ENCODE measurements around the gene SIM2. TPM values are rescaled to one million over a fixed set of nuclear protein-coding genes. Genes with fewer than 3 reads are reported as not detected.
A peak's percentile ranks its signal among the peaks of the same experiment; 100 is the strongest.

The SIM2 gene
- total and polyA plus RNA-seq, 9 donors: 4.7 to 13.3 (median 11.6) TPM

DNA sequence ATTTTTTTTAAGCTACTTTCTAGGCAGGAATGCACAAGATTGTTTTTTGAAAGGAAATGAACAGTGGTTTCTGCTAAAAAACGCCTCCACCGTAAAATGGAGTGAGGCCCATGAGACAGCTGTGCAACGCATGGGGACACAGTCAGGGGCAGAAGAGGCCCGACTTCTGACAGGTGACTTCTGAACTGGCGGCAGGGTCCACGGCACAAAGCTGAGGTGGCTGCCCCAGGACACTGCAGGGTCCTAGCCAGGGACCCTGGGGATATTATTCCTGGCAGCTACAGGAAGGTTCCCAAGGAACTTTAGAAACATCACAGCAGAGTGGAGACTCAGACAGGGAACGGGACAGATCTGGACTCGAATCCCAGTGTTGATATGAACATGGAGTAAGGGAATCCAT, 75.1 kb downstream of the SIM2 start:
- Histone ChIP-seq H3K36me3 (ENCODE audit: control insufficient read depth, insufficient read depth, low read length) (no peaks in the 10 kb centered on the region), H3K27ac (ENCODE audit: low read length) (no peak overlapping the region), H3K9me3 (replicated peaks; ENCODE audit: control insufficient read depth, low read depth, low read length) (no peaks in the 10 kb centered on the region), H3K4me1 (ENCODE audit: control insufficient read depth, insufficient read depth, low read length) (peaks cover 14% of the 10 kb centered on the region), H3K27me3 (ENCODE audit: control insufficient read depth, insufficient read depth, low read length) (no peaks in the 10 kb centered on the region), H3K4me3 (ENCODE audit: low read length) (no peak overlapping the region)
- no peak for DNase-seq
- WGBS (ENCODE audit: insufficient coverage): 28% methylated on average over 6 of the region's 8 CpGs

DNA sequence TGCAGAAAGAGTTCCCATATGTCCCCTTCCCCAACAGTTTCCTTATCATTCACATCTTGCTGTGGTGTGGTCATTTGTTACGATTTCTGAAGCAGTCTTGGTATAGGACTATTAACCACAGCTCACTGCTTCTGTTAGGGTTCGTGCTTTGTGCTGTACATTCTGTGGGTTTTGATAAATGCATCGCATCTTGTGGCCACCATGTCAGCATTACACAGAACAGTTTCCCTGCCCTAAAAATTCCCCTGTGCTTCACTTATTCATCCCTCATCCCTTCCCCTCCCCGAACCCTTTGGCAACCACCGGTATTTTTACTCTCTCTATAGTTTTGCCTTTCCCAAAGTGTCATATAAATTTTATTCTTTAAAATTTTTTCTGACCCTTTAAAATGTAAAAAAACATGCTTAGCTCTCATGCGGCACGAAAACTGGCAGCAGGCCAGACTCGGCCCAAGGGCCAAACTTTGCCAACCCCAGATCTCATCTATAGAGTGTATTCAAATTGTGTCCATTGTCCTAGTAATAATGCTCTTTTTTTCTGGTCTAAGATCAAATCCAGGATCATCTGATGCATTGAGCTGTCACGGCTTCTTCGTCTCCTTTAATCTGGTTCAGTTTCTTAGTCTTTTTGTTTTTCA, 78.2 kb downstream of the SIM2 start:
- Histone ChIP-seq H3K27ac (ENCODE audit: low read length) (no peak overlapping the region), H3K9me3 (replicated peaks; ENCODE audit: control insufficient read depth, low read depth, low read length) (no peaks in the 10 kb centered on the region), H3K27me3 (ENCODE audit: control insufficient read depth, insufficient read depth, low read length) (no peaks in the 10 kb centered on the region), H3K4me3 (ENCODE audit: low read length) (no peak overlapping the region), H3K36me3 (ENCODE audit: control insufficient read depth, insufficient read depth, low read length) (no peaks in the 10 kb centered on the region), H3K4me1 (ENCODE audit: control insufficient read depth, insufficient read depth, low read length) (peaks cover 12% of the 10 kb centered on the region)
- WGBS (ENCODE audit: insufficient coverage): 88% methylated on average over 3 of the region's 10 CpGs
- DNase-seq: no peak

DNA sequence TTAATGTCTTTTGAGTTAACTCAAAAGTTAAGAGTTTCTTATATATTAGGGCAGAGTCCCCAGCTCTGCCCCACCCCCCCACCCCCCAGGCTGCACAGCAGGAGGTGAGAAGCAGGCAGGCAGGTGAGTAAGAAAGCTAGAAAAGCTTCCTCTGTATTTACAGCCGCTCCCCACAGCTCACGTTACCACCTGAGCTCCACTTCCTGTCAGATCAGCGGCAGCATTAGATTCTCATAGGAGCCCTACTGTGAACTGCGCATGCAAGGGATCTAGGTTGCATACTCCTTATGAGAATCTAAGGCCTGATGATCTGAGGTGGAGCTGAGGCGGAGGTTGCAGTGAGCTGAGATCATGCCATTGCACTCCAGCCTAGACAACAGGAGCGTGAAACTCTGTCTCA, 81.9 kb downstream of the SIM2 start:
- H3K27me3 ChIP-seq (ENCODE audit: control insufficient read depth, insufficient read depth, low read length): no peaks in the 10 kb centered on the region
- no peaks in the 10 kb centered on the region for H3K36me3 ChIP-seq (ENCODE audit: control insufficient read depth, insufficient read depth, low read length)
- no peaks in the 10 kb centered on the region for H3K4me1 ChIP-seq (ENCODE audit: control insufficient read depth, insufficient read depth, low read length)
- no peak for DNase-seq
- H3K9me3 ChIP-seq (replicated peaks; ENCODE audit: control insufficient read depth, low read depth, low read length): no peaks in the 10 kb centered on the region
- no peak overlapping the region for H3K4me3 ChIP-seq (ENCODE audit: low read length)
- no peak overlapping the region for H3K27ac ChIP-seq (ENCODE audit: low read length)
- no CpG with 5 or more reads among the region's 6 CpGs for WGBS (ENCODE audit: insufficient coverage)

DNA sequence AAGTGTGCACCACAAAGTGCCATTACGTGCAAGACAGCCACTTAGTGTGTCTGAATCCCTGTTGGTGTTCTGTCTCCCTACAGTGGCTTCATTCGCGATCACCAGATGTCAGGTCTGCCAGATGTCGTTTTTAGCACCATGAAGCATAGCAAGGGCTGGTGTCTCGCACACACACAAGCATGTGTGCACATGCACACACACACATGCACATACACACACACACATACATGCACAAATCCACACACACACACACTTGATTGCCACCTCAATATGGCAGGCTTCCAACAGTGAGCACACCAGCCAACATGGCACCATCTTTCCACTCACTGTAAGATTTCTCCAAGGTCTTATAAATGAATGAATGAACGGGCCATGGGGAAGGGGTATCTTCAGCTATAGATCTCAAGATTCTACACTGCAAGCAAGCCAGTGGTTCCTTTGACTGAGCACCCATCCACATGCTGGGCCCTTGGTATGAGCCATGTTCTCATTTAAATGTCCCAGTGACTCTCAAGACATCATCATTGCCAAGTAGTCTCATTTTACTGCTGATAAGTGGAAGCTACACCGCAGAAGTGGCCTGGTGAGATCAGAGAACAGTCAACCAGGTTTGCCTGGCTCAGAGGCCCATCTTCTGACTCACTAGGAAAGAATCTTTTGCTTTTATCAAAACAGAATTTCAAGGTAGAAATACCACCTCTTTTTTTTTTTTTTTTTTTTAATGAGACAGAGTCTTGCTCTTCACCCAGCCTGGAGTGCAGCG, 84.9 kb downstream of the SIM2 start:
- 90% methylated on average over 5 of the region's 8 CpGs for WGBS (ENCODE audit: insufficient coverage)
- H3K27ac ChIP-seq (ENCODE audit: low read length): no peak overlapping the region
- no peaks in the 10 kb centered on the region for H3K4me1 ChIP-seq (ENCODE audit: control insufficient read depth, insufficient read depth, low read length)
- H3K9me3 ChIP-seq (replicated peaks; ENCODE audit: control insufficient read depth, low read depth, low read length): no peaks in the 10 kb centered on the region
- DNase-seq: no peak
- H3K27me3 ChIP-seq (ENCODE audit: control insufficient read depth, insufficient read depth, low read length): no peaks in the 10 kb centered on the region
- H3K36me3 ChIP-seq (ENCODE audit: control insufficient read depth, insufficient read depth, low read length): no peaks in the 10 kb centered on the region
- H3K4me3 ChIP-seq (ENCODE audit: low read length): no peak overlapping the region

DNA sequence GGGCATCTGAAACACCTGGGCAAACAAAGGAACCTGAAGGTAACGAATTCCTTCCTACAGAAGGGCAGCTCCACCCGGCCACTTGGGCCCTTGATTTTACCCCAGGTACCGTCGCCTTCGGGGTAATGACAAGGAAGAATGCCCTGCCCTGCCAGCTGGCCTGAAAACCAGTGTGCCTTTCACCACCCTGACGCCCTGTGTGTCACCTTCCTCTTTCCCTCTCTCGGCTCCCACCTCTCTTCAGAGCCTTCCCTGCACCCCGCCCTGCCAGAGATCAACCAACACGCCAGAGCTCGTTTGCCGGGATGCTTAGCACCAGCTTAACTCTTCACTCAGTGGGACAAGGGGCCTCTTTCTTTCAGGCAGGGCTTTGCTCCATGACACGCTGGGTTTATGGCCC, 86.0 kb downstream of the SIM2 start:
- H3K27ac ChIP-seq (ENCODE audit: low read length): no peak overlapping the region
- DNase-seq: no peak

DNA sequence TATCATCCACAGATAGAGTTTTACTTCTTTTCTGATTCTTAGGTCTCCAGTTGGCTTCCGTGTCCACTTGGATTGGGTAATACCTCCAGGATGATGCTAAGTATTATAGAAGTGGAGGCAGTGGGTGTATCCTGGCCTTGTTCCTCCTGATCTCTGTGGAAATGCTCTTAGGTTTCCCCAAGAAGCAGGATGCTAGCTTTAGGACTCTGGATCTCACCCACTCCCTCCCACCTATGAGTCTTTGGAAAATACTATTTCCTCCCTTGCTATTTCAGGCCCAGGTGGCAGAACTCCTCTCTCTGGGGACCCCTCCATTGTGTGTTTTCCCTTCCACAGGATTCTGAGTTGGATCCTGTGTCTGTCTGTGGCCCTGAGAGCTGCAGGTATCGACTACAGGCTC, 86.7 kb downstream of the SIM2 start:
- Histone ChIP-seq H3K4me3 (ENCODE audit: low read length) (no peak overlapping the region), H3K36me3 (ENCODE audit: control insufficient read depth, insufficient read depth, low read length) (no peaks in the 10 kb centered on the region), H3K4me1 (ENCODE audit: control insufficient read depth, insufficient read depth, low read length) (no peaks in the 10 kb centered on the region), H3K9me3 (replicated peaks; ENCODE audit: control insufficient read depth, low read depth, low read length) (no peaks in the 10 kb centered on the region), H3K27me3 (ENCODE audit: control insufficient read depth, insufficient read depth, low read length) (no peaks in the 10 kb centered on the region), H3K27ac (ENCODE audit: low read length) (no peak overlapping the region)
- DNase-seq: no peak
- WGBS (ENCODE audit: insufficient coverage): no CpG with 5 or more reads among the region's 2 CpGs

More for the DNA sequence above, 86.0 kb downstream of the SIM2 start:
- H3K9me3 ChIP-seq (replicated peaks; ENCODE audit: control insufficient read depth, low read depth, low read length): no peaks in the 10 kb centered on the region
- H3K4me3 ChIP-seq (ENCODE audit: low read length): no peak overlapping the region
- H3K4me1 ChIP-seq (ENCODE audit: control insufficient read depth, insufficient read depth, low read length): no peaks in the 10 kb centered on the region
- no peaks in the 10 kb centered on the region for H3K36me3 ChIP-seq (ENCODE audit: control insufficient read depth, insufficient read depth, low read length)
- no peaks in the 10 kb centered on the region for H3K27me3 ChIP-seq (ENCODE audit: control insufficient read depth, insufficient read depth, low read length)
- WGBS (ENCODE audit: insufficient coverage): 77% methylated on average over 12 of the region's 12 CpGs

DNA sequence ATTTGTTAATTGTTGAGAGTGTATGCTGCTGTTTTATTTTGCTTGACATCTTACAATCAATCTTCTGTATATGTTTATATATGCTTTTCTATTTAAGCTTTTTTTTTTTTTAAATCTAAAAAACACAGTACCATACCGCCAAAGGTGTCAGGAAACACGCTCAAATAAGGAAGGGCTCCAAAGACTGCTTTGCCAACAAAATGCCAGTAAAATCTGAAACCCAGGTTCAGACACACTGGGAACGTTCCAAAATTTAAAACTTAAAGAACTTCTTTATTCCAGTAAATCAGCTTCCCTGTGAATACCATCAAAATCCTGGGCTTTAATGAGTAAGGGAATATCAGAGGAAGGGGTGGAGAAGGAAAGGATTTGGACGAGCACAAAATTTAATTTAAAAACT, 87.3 kb downstream of the SIM2 start:
- no peak overlapping the region for H3K4me3 ChIP-seq (ENCODE audit: low read length)
- H3K9me3 ChIP-seq (replicated peaks; ENCODE audit: control insufficient read depth, low read depth, low read length): no peaks in the 10 kb centered on the region
- no peak for DNase-seq
- no peak overlapping the region for H3K27ac ChIP-seq (ENCODE audit: low read length)
- no CpG with 5 or more reads among the region's 4 CpGs for WGBS (ENCODE audit: insufficient coverage)
- H3K27me3 ChIP-seq (ENCODE audit: control insufficient read depth, insufficient read depth, low read length): no peaks in the 10 kb centered on the region
- H3K4me1 ChIP-seq (ENCODE audit: control insufficient read depth, insufficient read depth, low read length): no peaks in the 10 kb centered on the region
- H3K36me3 ChIP-seq (ENCODE audit: control insufficient read depth, insufficient read depth, low read length): no peaks in the 10 kb centered on the region

DNA sequence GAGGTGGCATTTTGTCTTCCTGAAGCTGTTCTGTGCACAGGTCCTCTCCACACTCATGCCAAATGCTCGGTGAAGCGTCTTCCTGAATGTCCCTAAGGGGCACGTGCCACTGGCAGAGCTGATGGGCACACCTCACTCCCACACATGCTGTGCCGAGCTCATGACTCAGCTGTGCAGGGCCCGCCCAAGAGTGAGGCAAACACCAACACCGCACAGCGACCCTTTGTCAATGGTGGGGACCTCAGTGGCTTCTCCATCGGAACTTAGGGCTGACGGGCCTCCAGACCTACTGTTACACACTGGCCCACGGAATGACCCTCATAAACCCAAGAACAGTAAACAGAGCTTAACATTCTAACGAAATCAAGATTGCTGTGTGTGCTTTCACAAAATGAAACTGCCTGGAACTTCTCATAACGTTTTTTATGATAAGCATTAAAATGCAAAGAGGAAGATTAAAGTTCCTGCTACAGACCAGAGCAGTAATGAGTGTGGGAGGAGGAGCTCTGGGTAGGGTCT, 89.3 kb downstream of the SIM2 start:
- H3K9me3 ChIP-seq (replicated peaks; ENCODE audit: control insufficient read depth, low read depth, low read length): no peaks in the 10 kb centered on the region
- no peak overlapping the region for H3K4me3 ChIP-seq (ENCODE audit: low read length)
- no peak overlapping the region for H3K27ac ChIP-seq (ENCODE audit: low read length)
- H3K27me3 ChIP-seq (ENCODE audit: control insufficient read depth, insufficient read depth, low read length): no peaks in the 10 kb centered on the region
- WGBS (ENCODE audit: insufficient coverage): 80% methylated on average over 8 of the region's 12 CpGs
- H3K36me3 ChIP-seq (ENCODE audit: control insufficient read depth, insufficient read depth, low read length): no peaks in the 10 kb centered on the region
- DNase-seq: no peak
- peaks cover 8% of the 10 kb centered on the region for H3K4me1 ChIP-seq (ENCODE audit: control insufficient read depth, insufficient read depth, low read length)

DNA sequence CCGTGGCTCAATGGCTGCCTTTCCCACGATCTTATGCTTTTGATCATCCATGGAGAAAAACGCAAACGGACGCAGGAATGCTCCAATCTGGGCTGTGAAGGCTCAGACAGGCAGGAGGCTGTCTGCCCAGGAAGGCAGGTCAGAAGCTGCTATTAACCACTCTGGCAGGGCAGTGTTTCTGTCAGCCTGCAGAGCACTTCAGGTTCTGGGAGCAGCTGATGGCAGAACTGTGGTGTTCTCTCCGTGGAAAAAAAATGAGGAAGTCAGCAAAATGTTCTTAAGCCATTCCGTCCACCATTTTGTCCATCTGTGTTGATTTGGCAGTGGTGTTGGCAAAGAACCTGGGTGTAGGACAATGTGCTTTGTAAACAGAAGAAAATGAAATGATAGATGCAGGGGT, 91.7 kb downstream of the SIM2 start:
- H3K4me1 ChIP-seq (ENCODE audit: control insufficient read depth, insufficient read depth, low read length): peaks cover 8% of the 10 kb centered on the region
- 52% methylated on average over 6 of the region's 7 CpGs for WGBS (ENCODE audit: insufficient coverage)
- DNase-seq: peak; percentile 31

DNA sequence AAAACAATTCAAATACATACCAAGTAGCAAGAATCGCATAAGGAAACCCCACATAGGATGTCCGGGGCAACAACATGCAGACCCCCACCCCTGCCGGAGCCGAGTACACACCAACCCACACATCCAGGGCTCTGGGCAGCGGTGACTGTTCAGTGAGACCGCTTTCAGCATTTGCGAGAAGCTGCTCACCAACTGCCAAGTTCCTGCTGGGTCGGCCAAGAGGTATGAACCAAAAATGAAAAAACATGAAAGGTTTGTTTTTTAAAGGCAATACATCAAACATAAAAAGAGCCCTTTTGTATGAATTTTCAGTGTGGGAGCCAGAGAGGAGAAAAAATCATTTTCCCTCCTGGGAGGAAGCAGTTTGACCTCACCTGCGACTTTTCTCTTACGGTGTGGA, 92.3 kb downstream of the SIM2 start:
- Histone ChIP-seq H3K27ac (ENCODE audit: low read length) (no peak overlapping the region), H3K4me3 (ENCODE audit: low read length) (no peak overlapping the region), H3K27me3 (ENCODE audit: control insufficient read depth, insufficient read depth, low read length) (no peaks in the 10 kb centered on the region), H3K4me1 (ENCODE audit: control insufficient read depth, insufficient read depth, low read length) (peaks cover 8% of the 10 kb centered on the region), H3K36me3 (ENCODE audit: control insufficient read depth, insufficient read depth, low read length) (no peaks in the 10 kb centered on the region), H3K9me3 (replicated peaks; ENCODE audit: control insufficient read depth, low read depth, low read length) (peaks cover 6% of the 10 kb centered on the region)
- WGBS (ENCODE audit: insufficient coverage): 61% methylated on average over 2 of the region's 10 CpGs
- peak; percentile 55 for DNase-seq

More for the DNA sequence above, 91.7 kb downstream of the SIM2 start:
- Histone ChIP-seq H3K27ac (ENCODE audit: low read length) (no peak overlapping the region), H3K9me3 (replicated peaks; ENCODE audit: control insufficient read depth, low read depth, low read length) (peaks cover 2% of the 10 kb centered on the region), H3K36me3 (ENCODE audit: control insufficient read depth, insufficient read depth, low read length) (no peaks in the 10 kb centered on the region), H3K27me3 (ENCODE audit: control insufficient read depth, insufficient read depth, low read length) (no peaks in the 10 kb centered on the region), H3K4me3 (ENCODE audit: low read length) (no peak overlapping the region)
